A549 (cell line): Measurements from ENCODE around the gene GMNC.

Source experiments
- CTCF ChIP-seq: fragments of >200 bp; sonication (Bioruptor Twin); formaldehyde crosslinking; IDR thresholded peaks from 3 replicates; pipeline ENCODE4 v1.5.1; 2016
- HOXA7 ChIP-seq: fragments of 250-450 bp; sonication (Bioruptor Pico); IDR thresholded peaks from 2 replicates; pipeline ENCODE4 v1.5.0; 2020; ENCODE audit warnings: mild to moderate bottlenecking, moderate library complexity

- TF ChIP-seq CTCF = no peak
- TF ChIP-seq HOXA7 (CRISPR knock-in tag) = no peak
Observed at GRCh38 chr3:190830031-190830430, 32.5 kb downstream of the GMNC start.
